GM19467 (cell line): ENCODE results near the gene TMEM74B.
A peak's percentile ranks its signal among the peaks of the same experiment; 100 is the strongest.
"Not testable (repeated sequence)": the region's sequence is repeated elsewhere in the genome, so short reads cannot be mapped to it uniquely, and the experiment has no call there.

Experiments used
- ATAC-seq: cut with Tn5 transposase; IDR thresholded peaks from one replicate; pipeline ENCODE4 v1.9.1; 2021; ENCODE audit warnings: mild to moderate bottlenecking, moderate library complexity; ENCODE audit not compliant: unreplicated experiment

Gene TMEM74B

DNA sequence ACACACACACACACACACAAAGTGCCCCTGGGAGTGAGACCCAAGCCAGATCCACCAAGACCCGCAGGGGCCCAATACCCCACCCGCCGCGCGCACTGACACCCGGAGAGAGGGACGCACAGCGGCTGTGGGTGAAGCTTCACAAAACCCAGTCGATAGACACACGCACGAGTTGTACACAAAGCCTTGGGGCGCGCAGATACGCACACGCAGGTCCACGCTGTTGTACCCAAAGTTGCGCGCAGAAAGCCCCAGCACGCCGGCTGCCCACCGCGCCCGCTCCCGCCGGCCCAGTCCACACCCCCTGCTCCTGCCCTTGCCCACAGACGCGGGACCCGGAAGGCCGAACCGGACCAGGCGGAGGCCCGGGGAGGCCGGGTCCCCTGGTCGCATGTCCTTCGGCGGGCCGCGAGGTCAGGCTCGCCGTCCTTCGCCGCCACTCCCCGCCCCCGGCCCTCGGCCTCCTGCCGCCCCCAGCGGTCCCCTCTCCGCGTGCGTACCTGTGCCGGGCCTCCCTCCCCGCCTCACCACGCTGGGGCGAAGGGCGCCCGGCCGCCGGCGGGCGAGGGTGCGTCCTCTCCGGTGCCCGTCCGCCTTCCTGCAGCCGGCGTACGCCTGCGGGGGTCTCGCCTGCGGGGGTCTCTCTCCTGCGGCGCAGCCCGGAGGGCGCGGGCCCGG lies at the start of gene TMEM74B:
Gene TMEM74B, minus strand, starts transcription at position 344 of the 678 bp plus-strand sequence. CDS start 1,180 bp downstream, outside the sequence.
- no peak for ATAC-seq

DNA sequence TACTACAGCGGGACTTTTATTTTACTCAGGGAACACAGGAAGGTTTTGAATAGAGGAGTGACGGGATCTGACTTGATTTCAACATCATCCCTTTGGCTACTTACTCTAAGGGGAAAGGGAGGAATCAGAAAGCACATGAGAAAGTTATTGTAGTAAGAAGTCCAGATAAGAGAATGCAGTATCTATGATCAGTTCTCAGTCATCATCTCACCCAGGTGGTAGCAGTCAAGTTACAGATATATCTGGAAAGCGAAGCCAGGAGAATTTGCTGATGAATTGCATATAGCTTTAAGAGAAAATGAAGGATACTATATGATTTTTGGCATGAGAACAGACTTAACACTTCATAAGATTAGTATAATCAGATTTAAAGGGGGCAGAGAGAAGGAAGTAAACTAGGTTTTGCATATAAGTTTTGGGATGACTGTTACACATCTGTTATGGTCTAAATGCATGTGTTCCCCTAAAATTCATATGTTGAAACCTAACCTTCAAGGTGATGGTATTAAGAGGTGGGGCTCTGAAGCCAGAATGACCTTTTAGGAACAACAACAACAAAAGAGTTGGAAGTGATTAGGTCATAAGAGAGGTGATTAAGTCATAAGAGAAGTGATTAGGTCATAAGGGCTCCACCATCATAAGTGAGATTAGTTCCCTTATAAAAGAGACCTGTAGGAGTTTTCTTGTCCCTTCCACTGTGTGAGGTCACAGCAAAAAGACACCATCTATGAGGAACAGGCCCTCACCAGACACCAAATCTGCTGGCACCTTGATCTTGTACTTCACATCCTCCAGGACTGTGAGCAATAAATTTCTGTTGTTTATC lies 47.7 kb upstream of the TMEM74B start:
- no peak for ATAC-seq

DNA sequence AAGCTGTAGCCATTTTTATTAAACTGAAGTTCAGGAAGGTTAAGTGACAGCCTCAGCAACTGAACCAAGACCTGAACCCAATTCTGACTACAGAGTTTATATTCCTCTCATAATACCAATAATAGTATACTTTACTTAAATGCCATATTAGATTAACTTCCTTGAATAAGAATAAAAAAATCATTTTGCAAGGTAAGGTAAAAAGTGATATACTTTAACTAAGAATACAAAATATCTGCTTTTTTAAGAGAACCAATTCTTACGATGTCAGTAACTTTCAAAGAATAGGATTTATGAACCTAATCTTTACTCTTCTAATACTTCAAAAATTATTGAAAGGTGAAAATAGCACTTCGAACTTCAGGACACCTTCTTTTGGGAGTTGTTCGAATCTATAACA lies 44.8 kb upstream of the TMEM74B start:
- ATAC-seq, result no peak

DNA sequence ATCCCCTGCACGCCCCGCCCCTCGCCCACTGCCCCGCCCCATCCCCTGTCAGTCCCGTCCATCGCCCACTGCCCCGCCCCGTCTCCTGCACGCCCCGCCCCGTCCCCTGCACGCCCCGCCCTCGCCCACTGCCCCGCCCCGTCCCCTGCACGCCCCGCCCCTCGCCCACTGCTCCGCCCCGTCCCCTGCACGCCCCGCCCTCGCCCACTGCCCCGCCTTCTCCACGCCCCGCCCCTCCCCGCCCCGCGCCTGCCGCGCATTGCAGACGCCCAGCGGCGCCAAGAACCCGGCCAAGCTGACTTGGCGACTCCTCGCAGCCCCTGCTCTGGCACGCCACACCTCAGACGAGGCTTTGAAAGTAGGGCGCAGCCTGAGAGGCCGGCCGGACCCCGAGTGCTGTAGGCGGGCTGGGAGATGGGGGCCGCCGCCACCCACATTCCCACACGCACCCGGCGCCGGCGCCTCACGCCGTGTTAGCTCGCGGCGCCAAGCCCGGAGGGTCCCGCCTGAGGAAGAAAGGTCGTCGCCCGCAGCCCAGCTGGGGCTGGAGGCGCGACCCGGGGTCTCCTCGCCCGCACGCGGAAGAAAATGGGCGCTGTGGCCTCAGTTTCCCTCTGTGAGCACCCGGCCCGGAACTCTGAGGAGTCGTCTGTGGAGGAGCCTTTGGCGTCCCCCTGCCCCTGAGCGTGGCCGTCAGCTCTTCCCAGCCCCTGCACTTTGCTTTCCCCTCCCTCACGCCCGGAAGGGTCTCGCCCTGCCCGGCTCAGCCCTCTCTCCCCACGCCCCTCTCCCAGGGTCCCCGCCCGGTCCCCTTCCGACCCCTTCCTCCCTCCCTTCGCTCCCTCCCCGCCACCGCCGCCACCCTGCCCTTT lies 41.2 kb upstream of the TMEM74B start, which contains the start of gene RAD21L1:
Gene RAD21L1, plus strand, starts transcription at position 262 of the 872 bp plus-strand sequence. CDS start 2,410 bp downstream, outside the sequence.
- ATAC-seq, result no peak

DNA sequence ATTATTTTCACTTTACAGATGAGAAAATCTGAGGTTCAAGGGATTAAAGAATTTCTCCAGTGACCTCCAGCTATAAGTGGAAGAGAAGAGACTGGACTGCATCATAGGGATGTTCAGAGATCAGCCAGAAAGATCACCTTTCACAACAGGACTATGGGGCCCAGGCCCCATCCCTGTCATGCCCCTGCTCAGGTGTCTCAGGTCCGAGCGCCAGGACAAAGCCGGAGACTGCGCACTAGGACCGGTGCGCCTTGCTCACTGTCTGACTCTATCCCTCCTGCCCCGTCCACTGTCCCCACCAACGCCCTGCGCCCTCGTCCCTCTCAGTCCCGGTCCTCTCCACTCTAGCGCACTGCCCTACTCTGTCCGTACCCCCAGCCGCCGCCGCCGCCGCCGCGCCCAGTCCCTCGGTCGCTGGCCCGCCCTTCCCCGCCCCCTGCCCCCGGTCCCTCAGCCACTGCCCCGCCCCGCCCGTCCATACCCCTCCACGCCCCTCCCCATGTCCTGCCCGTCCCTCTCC lies 40.5 kb upstream of the TMEM74B start:
- ATAC-seq, result no peak

DNA sequence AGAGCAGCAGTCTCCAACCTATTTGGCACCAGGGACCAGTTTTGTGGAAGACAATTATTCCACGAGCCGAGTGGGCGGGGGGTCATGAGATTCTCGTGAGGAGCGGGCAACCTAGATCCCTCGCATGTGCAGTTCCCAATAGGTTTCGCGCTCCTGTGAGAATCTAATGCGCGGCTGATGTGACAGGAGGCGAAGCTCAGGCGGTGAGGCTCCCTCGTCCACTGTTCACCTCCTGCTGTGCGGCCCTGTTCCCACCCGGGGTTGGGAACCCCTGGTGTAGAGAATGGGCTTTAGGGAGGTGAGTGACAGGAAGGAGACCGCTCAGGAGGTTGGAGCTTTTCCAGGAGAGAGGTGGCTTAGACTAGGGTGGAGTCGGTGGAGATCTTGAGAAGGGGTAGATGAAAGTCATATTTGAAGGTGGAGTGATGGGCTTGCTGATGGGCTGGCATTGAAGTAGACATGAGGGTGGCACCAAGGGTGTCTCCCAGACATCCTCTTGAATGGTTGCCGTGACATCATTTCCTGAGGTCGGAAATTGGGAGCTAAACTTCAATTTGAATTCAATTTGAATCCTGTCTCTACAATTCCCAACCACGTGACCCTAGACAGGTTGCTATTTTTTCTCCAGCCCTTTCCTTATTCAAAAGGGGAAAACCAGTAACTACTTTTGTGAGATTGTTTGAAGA lies 39.6 kb upstream of the TMEM74B start:
- ATAC-seq, result no peak

DNA sequence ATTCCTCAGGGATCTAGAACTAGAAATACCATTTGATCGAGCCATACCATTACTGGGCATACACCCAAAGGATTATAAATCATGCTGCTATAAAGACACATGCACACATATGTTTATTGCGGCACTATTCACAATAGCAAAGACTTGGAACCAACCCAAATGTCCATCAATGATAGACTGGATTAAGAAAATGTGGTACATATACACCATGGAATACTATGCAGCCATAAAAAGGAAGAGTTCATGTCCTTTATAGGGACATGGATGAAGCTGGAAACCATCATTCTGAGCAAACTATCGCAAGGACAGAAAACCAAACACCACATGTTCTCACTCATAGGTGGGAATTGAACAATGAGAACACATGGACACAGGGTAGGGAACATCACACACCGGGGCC lies 38.0 kb upstream of the TMEM74B start:
- not testable (repeated sequence) for ATAC-seq

DNA sequence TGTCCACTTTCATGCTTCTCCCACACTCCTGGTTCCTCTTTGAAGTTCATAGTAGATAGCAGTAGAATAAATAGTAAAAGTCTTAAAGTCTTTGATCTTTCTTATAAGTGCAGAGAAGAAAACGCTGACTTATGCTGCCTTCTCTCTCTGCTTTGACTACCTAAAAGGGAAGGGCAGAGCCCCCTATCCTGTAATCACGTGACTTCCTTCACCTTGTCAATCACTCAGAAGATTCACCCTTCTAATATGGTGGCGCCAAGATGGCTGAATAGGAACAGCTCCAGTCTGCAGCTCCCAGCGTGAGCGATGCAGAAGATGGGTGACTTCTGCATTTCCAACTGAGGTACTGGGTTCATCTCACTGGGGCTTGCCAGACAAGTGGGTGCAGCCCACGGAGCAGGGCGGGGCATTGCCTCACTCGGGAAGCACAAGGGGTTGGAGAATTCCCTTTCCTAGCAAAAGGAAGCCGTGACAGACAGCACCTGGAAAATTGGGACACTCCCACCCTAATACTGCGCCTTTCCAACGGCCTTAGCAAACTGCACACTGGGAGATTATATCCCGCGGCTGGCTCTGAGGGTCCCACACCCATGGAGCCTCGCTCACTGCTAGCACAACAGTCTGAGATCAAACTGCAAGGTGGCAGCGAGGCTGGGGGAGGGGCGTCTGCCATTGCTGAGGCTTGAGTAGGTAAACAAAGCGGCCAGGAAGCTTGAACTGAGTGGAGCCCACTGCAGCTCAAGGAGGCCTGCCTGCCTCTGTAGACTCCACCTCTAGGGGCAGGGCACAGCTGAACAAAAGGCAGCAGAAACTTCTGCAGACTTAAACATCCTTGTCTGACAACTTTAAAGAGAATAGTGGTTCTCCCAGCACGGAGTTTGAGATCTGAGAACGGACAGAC lies 32.0 kb upstream of the TMEM74B start:
- not testable (repeated sequence) for ATAC-seq

DNA sequence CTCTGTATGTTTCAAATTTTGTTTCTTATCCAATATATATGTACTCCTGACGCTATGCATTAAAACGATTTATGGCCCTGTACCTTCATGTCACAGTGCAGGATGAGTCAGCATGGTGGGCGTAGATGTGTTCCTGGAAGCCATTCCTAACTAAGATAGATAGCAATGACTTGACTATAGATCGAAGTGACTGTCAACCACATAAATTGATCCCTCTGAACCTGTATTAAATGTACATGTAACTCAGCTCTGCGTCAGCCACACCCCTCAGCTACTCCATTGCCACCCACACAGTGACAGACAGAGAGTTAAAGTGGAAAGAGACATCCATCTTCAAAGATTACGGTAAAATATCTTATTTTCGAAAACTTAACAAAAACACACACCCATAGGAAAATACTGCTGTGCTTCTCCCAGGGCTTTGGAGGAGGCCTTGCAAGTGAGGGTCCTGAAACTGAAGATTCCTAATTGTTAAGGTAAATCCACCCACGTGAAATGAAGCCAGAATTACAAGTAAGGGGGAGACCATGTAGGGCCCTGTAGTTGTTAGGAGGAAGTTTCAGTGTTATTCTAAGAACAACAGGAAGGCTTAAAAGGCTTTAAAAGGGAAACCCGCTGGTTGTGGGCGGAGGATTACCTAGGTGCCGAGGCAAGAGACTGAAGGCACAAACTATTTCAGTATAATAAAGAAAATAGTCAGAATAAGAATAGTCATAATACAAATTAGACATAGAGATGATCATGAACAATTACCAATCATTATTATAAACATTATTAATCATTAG lies 30.8 kb upstream of the TMEM74B start:
- no peak for ATAC-seq

DNA sequence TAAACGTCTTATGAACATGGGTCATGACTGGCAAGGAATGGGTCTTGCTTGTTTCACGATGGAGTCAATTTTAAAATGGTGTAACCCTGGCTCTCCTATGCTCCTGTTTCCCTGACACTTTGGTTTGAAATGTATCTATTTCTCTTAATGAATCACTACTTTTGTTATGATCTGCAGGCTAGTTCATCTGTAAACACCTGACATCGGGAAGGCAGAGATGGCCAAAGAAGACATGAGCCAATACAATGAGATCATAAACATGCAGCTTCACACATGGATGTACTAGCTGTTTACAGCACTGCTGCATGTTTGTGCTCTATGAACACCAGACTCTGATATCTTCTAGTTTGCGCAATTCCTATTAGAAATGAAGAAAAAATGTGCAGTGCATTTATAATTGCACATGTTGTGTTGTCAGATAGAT lies 30.1 kb upstream of the TMEM74B start:
- ATAC-seq, result no peak

DNA sequence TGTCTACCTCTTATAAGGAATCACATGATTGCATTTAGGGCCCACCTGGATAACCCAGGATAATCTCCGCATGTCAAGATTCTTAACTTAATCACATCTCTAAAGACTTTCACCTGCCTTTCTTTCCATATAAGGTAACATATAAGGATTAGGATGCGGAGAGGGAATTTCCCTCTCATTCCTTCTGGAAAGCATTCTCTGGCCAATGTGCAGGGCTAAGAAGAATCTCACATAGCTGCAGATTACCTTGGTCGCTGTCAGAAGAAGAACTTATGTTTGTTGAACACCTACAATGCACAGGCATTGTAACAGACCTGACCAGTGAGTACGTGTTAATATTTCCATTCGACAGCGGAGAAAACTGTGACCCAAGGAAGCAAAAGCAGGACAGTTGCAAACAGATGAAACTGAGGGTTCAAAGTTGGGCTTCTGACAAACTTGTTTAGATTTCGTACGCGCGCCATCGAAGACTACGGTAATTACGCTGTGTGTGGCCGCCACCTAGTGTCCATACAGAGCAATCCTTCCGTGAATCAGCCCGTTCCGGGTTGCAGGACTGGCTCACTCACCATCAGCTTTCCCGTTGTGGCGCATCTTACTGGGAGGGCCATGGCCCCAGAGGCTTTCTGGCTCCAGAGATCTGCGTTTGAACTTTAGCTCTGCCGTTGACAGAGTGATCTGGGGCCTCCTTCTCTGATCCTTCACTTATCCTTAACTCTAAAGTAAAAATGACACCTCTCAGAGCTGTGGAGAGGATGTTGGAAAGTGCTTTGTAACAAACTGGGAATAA lies 28.0 kb upstream of the TMEM74B start:
- ATAC-seq, result peak; percentile 88

DNA sequence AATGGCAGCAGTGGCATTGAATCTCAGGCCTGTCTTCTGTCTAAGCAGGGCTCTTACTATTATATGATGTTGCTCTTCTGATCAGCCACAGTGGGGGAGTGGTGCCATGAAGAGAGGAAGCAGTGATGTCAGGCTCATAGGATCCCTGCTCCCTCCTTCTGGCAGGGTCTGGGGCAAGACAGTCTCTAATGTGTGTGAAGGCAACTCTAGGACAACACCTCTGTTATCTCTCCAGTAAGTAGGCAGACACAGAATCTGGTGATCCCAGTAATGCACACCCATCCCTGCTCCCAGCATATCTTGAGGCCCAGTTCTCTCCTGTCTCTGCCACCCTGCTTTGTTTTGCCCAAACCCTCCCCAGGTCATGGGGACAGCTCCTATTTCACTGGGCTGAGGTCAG lies 27.2 kb upstream of the TMEM74B start:
- no peak for ATAC-seq

DNA sequence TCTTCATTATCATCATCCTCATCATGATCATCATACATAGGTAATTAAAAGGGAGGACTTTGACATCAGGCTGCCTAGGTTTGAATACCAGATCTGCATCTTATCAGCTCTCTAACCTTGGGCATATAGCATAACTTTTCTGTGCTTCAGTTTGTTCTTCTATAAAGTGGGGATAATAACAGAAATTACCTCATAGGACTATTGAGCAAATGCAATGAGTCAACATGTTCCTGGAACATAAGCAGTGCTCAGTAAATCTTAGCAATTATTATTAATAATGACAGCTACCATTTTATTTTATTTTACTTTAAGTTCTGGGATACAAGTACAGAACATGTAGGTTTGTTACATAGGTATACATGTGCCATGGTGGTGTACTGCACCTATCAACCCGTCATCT lies 25.7 kb upstream of the TMEM74B start:
- ATAC-seq, result no peak

DNA sequence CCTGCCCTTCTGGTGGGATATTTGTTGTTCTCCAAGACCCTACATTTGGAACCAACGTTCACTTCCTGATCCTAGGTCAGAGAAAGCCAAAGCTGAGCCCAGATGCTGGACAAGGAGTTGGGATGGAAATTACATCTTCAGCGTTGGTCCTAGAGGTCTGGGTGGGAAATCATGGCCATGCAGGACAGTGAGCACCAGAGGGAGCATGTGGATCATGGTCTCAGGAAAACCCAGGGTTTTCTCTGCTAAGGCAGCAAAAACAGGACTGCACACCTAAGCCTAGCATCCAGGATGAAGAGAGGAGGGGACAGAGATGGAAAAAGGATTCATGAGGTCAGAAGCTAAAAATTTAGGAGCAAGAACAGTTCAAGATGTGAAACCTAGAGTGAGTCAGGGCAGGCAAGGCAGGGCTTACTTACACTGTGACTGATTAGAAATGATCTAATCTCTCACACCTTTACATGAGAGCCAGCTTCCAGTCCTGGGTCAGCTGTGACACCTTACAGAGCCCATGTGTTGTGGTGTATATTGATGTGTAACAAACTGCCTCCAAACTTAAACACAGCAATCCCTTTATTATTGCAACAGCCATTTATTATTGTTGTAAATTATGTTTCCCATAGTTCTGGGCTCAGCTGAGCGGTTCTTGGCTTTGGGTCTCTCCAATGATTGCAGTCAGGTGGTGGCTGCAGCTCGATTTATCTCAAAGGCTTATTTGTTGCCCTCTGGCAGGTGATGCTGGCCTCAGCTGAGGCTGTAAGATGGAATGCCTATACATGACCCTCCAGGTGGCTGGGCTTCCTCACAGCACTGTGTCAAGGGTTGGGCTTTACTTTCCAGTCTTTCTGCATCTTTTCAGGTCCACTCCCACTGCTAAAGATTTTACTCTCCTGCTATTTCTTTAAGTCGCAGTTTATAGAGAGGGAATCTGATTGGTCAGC lies 24.9 kb upstream of the TMEM74B start:
- no peak for ATAC-seq

DNA sequence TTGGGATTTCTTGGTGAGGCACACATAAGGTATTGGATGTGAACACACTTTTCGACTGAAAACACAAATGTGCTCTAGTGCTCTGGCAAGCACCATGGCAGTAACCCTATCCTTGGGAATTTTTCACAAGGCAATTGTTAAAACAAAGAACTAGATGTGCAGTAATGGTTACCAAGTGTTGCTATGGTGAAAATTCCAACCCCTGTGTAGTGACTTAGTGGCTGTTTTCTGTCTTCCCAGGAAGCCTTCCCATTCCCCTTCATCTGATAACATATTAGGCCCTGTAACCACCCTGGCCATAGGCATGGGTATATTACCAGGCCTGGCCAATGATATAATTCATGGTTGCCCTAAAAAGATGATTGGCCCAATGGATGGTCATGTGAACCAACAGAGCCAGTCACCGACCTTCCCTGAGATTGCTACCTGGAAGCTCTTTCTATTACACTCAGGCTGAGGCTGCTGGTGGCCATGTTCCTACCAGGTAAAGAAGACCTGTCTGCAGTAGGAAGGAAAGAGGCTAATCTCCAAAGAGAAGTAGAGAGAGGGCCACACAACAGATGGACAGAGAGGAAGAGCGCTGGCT lies 22.6 kb upstream of the TMEM74B start:
- no peak for ATAC-seq
